C4-2B (cell line): ENCODE results near the gene SLC4A2.

ENCODE experiments used
- ZFX ChIP-seq: fragments of 450-650 bp; IDR thresholded peaks from 2 replicates; pipeline ENCODE4 v1.6.1; 2017
- TF ChIP-seq, protein P1 (sequence below): fragments of 450-650 bp; conservative IDR thresholded peaks from 2 replicates; pipeline ENCODE4 v1.5.1; 2017; ENCODE audit warnings: mild to moderate bottlenecking

- TF ChIP-seq, protein P1, sequence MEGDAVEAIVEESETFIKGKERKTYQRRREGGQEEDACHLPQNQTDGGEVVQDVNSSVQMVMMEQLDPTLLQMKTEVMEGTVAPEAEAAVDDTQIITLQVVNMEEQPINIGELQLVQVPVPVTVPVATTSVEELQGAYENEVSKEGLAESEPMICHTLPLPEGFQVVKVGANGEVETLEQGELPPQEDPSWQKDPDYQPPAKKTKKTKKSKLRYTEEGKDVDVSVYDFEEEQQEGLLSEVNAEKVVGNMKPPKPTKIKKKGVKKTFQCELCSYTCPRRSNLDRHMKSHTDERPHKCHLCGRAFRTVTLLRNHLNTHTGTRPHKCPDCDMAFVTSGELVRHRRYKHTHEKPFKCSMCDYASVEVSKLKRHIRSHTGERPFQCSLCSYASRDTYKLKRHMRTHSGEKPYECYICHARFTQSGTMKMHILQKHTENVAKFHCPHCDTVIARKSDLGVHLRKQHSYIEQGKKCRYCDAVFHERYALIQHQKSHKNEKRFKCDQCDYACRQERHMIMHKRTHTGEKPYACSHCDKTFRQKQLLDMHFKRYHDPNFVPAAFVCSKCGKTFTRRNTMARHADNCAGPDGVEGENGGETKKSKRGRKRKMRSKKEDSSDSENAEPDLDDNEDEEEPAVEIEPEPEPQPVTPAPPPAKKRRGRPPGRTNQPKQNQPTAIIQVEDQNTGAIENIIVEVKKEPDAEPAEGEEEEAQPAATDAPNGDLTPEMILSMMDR, result no peak
- TF ChIP-seq ZFX, result no peak
These were observed 48.3 kb upstream of the SLC4A2 start for GRCh38 chr7:151011097-151011409.
